ES-I3 (cell line): Measurements from ENCODE around the gene ARVCF.
"Not testable (repeated sequence)": the region's sequence is repeated elsewhere in the genome, so short reads cannot be mapped to it uniquely, and the experiment has no call there.

ENCODE experiments used
- H3K36me3 ChIP-seq: 2 replicates; pipeline ENCODE4 v1.6.1; 2013; ENCODE audit warnings: mild to moderate bottlenecking, low read length, control low read depth, moderate library complexity; ENCODE audit not compliant: insufficient read depth
- H3K4me1 ChIP-seq: 2 replicates; pipeline ENCODE4 v1.6.1; 2013; ENCODE audit warnings: mild to moderate bottlenecking, control low read depth, low read length; ENCODE audit not compliant: insufficient read depth
- H3K9ac ChIP-seq: 2 replicates; pipeline ENCODE4 v1.6.1; 2013; ENCODE audit warnings: low read depth, mild to moderate bottlenecking, low read length, moderate library complexity
- H3K9me3 ChIP-seq: 2 replicates; pipeline ENCODE4 v1.6.1; 2013; ENCODE audit warnings: mild to moderate bottlenecking, low read length, moderate library complexity; ENCODE audit not compliant: control insufficient read depth, insufficient read depth

Gene ARVCF

DNA sequence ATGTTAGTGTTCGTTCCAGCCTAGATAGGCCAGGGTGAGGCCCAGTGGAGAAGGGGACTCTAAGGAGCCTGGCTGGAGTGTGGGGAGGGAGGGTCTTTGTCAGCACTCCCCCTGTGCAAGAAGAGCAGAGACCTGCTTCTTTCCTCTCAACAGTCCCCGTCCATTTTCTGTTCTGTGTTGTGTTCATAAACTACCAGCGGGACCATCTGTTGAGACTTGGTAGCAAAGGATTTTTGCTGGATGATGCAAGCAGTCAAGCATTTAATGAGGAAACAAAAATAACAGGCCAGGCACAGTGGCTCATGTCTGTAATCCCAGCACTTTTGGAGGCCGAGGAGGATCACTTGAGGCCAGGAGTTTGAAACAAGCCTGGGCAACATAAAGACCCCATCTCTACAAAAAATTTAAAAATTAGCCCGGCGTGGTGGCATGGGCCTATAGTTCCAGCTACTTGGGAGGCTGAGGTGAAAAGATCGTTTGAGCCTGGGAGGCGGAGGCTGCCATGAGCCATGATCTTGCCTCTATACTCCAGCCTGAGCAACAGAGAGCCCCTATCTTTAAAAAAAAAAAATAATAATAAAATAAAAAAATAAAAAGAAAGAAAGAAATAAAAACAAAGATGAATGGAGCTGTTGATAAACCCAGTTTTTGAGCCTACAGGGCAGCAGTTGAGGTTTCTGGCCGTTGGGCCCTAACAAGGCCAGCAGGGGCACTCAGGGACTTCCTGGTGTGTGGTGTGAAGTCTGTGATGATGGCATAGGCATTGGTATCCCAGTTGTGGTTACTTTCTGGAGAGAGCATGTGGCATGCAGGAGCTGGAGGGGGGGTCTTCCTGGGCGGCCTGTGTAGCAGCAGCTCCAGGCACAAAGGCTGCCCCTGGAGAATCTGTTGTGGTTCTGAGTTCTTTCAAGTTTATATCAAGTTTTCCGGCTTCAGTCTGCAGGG lies 73.3 kb downstream of the ARVCF start:
- no peaks in the 10 kb centered on the region for H3K36me3 ChIP-seq
- H3K9ac ChIP-seq, result no peak overlapping the region
- H3K9me3 ChIP-seq, result no peaks in the 10 kb centered on the region
- H3K4me1 ChIP-seq, result peaks cover 11% of the 10 kb centered on the region

- Histone ChIP-seq H3K4me1 (peaks cover 8% of the 10 kb centered on the region), H3K36me3 (no peaks in the 10 kb centered on the region), H3K9me3 (no peaks in the 10 kb centered on the region), H3K9ac (no peak overlapping the region)
Measured at GRCh38 chr22:19942157-19943081, 74.2 kb downstream of the ARVCF start.

DNA sequence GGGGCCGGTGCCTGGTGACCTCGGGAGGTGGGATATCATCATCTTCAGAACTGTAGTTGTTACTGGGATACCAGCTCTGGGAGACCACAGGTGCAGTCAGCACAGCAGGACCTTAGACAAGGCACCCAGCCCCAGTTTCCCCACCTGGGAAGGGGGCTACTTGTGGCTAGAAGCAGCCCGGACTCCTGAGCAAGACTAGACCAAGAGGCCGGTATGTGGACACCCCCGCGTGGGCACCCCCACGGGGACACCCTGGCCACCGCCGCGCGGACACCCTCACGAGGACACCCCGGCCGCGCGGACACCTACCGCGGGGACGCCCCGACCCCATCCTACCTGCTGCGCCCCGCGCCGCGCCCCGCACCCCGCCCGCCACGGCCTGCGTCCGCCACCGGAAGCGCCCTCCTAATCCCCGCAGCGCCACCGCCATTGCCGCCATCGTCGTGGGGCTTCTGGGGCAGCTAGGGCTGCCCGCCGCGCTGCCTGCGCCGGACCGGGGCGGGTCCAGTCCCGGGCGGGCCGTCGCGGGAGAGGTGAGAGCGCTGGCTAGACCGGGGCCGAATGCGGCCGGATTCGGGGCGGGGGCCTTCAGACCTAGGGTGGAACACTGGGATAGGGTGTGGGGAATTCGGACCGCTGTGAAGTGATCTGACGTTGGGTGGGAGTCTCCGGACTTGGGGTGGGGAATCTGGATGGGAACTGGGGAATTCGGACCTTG lies 75.1 kb downstream of the ARVCF start, which contains the start of the genes COMT and TXNRD2:
TSS of gene COMT (plus strand) at position 408 of the 718 bp plus-strand sequence. CDS start 20,755 bp downstream, outside the sequence.
TSS of gene TXNRD2 (minus strand) at position 454 of the 718 bp plus-strand sequence. CDS start at position 439, 15 bp downstream.
- Histone ChIP-seq H3K9ac (no peak within 1 kb of the TSS), H3K36me3 (no peaks in the 10 kb centered on the region)

GRCh38 chr22:19940536-19941364 lies 75.9 kb downstream of the ARVCF start:
- H3K4me1 ChIP-seq, result peaks cover 8% of the 10 kb centered on the region
- H3K36me3 ChIP-seq, result no peaks in the 10 kb centered on the region
- peaks cover 5% of the 10 kb centered on the region; the same call in 1 of the 2 replicates for H3K9me3 ChIP-seq
- no peak overlapping the region for H3K9ac ChIP-seq

More for the DNA sequence above, 75.1 kb downstream of the ARVCF start, which contains the start of the genes COMT and TXNRD2:
- peaks cover 8% of the 10 kb centered on the region for H3K4me1 ChIP-seq
- H3K9me3 ChIP-seq, result no peaks in the 10 kb centered on the region

DNA sequence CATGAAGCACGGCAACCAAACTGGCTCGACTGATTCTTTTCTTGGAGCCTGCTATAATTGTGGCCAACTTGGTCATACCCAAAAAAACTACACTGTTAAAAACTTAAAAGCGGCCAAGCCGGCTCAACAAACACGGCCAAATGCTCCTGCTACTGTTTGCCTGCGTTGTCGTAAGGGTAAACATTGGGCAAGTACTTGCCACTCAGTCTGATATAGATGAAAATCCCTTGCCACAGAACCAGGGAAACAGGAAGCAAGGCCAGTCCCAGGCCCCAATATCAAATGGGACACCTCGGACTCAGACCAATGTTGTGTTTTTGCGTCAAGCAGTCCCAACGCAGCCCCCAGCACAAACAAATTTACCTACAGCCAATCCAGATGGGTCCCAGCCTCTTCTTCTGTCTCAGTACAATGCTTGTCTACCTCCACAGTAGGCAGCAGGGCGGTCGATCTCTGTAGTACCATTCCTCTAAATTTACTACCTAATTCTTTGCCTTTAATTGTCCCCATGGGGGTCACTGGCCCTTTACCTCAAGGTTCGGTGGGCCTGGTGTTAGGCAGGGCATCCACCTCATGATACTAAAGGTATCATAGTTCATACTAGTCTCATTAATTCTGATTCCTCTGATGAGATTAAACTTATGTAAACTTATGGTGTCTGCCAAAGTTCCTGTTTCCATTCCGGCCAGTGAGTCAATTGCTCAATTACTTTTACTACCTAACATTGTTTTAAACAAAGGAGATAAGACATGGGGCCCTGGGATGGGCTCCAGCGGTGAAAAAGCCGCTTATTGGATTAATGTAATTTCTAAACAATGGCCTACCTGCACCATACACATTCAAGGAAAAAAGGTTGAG lies 78.8 kb downstream of the ARVCF start:
- H3K4me1 ChIP-seq, result peaks cover 3% of the 10 kb centered on the region
- peaks cover 5% of the 10 kb centered on the region; the same call in 1 of the 2 replicates for H3K9me3 ChIP-seq
- H3K9ac ChIP-seq, result no peak overlapping the region
- no peaks in the 10 kb centered on the region for H3K36me3 ChIP-seq

GRCh38 chr22:19936513-19936912 lies 80.1 kb downstream of the ARVCF start:
- Histone ChIP-seq H3K4me1 (no peaks in the 10 kb centered on the region), H3K9ac (no peak overlapping the region), H3K36me3 (no peaks in the 10 kb centered on the region), H3K9me3 (peaks cover 5% of the 10 kb centered on the region; the same call in 1 of the 2 replicates)

GRCh38 chr22:19935123-19935718 lies 81.4 kb downstream of the ARVCF start:
- not testable (repeated sequence) for H3K36me3 ChIP-seq, H3K9ac ChIP-seq, H3K4me1 ChIP-seq, H3K9me3 ChIP-seq

DNA sequence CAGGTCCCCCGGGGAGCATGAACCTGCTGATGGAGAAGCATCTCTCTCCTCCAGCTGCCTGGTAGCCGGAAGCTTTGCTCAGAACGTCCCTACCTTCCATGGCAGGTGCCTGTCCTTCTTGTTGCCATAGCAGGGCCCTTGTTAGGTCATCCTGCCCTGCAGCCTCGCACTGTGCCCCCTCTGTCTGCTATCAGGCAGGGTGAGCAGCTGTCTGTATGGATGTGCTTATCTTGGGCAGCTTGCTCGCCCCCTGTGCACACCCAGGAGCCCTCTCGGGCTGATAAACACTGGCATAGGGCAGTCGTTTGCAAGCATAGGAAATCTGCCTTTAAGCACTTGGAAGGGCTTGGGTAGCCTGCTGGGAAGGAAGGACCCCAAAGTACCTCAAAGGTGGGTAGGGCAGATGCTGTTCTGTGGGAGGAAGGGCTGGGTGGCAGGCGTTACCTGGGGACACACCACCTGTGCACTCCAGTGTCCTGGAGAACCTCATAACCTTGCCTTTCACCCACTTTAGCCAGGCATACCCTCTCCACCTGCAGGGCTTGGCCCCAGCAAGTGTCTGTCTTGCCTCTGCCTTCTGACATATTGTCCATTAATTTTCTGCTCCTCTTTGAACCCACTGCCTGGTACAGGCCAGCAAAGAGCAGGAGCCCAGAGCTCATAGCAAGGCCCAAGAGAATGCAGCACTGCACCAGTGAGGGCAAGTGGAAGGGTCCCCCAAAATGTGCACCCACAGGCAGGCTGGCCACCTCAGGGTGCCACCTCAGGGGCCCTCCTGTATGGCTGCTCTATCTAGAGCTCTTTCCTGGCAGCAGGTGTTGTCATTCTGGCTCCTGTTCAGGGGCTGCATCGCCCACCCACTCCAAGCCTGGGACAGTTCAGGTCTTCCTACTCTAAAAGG lies 83.0 kb downstream of the ARVCF start:
- Histone ChIP-seq H3K36me3 (no peaks in the 10 kb centered on the region), H3K9me3 (peaks cover 5% of the 10 kb centered on the region; the same call in 1 of the 2 replicates), H3K4me1 (no peaks in the 10 kb centered on the region), H3K9ac (no peak overlapping the region)

DNA sequence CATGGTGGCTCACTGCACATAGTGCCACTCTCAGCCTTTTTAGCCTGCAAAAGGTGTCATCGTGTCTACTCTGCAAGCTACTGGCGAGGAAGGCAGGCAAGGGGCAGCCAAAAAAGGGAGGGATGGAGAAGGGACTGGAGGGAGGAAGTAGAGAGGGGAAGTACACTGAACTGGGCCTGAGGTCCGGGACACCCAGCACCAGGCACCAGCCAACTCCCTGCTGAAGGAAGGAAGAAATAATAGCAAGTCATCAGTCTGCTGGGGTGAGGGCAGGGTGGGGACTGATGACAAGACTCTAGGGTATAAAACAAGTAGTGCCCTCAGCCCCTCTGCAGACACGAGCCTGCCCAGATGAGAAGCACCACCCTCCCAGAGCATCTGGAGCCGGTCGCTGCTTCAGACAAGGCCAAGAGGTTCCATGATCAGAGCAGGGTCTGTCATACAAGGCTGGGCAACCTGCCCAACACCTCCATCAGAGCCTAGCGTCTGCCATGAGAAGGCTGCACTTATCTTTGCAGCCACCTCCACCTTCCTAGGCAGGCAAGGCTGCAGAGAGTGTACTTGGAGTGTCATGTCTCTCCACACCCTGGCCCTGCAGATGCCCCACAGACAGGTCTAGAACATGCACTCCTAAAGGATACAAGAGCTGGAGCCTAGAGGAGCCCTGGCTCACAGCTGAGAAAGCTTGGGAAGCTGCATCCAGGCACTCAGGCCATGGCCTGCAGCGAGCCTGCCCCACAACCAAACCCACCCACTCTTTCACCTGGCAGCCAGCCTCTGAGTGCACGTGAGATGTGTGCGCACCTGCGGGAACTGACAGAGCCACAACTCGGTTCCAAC lies 84.0 kb downstream of the ARVCF start:
- no peaks in the 10 kb centered on the region for H3K36me3 ChIP-seq
- H3K9ac ChIP-seq, result no peak overlapping the region
- H3K9me3 ChIP-seq, result peaks cover 5% of the 10 kb centered on the region; the same call in 1 of the 2 replicates
- no peaks in the 10 kb centered on the region for H3K4me1 ChIP-seq

- Histone ChIP-seq H3K36me3 (no peaks in the 10 kb centered on the region), H3K9me3 (peaks cover 5% of the 10 kb centered on the region; the same call in 1 of the 2 replicates), H3K4me1 (no peaks in the 10 kb centered on the region), H3K9ac (no peak overlapping the region)
Measured at GRCh38 chr22:19931514-19931913, 85.1 kb downstream of the ARVCF start.
